ENCODE measurements around the gene LRP6.

GRCh38 chr12:12128670-12129069 is 138.2 kb downstream of the LRP6 start:
- no peak for TF ChIP-seq CTCF (IDR thresholded peaks at IDR 0.05)
- TF ChIP-seq POLR2A (IDR thresholded peaks at IDR 0.05): no peak
- TF ChIP-seq EP300 (IDR thresholded peaks at IDR 0.05): no peak

All from ovary (tissue), 3 donors.